IgD-negative memory B cell (primary cell): ENCODE measurements around the gene THBS4. TPM values are rescaled to one million over a fixed set of nuclear protein-coding genes. Genes with fewer than 3 reads are reported as not detected.
A peak's percentile ranks its signal among the peaks of the same experiment; 100 is the strongest.
"Not testable (repeated sequence)": the region's sequence is repeated elsewhere in the genome, so short reads cannot be mapped to it uniquely, and the experiment has no call there.

Experiments
- H3K27ac Mint-ChIP-seq, 3 donors: one replicate each; pipeline ENCODE4 v1.8.0; 2020 to 2022; ENCODE audit warnings: mild to moderate bottlenecking in 3 of 3, mixed read lengths in 3 of 3, moderate library complexity in 1 of 3
- H3K27me3 Mint-ChIP-seq: one replicate; pipeline ENCODE4 v1.8.0; 2021; ENCODE audit warnings: mixed read lengths
- H3K36me3 Mint-ChIP-seq: one replicate; pipeline ENCODE4 v1.8.0; 2020; ENCODE audit warnings: mild to moderate bottlenecking, mixed read lengths
- H3K4me1 Mint-ChIP-seq, 3 donors: one replicate each; pipeline ENCODE4 v1.8.0; 2020 to 2022; ENCODE audit warnings: mixed read lengths in 3 of 3, mild to moderate bottlenecking in 1 of 3
- H3K4me3 Mint-ChIP-seq, 4 donors: one replicate each; pipeline ENCODE4 v1.8.0; 2020 to 2022; ENCODE audit warnings: mild to moderate bottlenecking in 4 of 4, mixed read lengths in 4 of 4, moderate library complexity in 3 of 4
- H3K9me3 Mint-ChIP-seq, 3 donors: one replicate each; pipeline ENCODE4 v1.8.0; 2020 to 2021; ENCODE audit warnings: mixed read lengths in 3 of 3, mild to moderate bottlenecking in 1 of 3
- polyA plus RNA-seq: library from polyadenylated mRNA; unstranded; fragments of 300-500 nt; fragmentation: Illumina TruSeq; gene quantifications from one replicate; pipeline ENCODE4 v1.2.3, GENCODE V29; 2021

The THBS4 gene
- polyA plus RNA-seq, 1 donor from 2014 or later: 0.36 TPM

DNA sequence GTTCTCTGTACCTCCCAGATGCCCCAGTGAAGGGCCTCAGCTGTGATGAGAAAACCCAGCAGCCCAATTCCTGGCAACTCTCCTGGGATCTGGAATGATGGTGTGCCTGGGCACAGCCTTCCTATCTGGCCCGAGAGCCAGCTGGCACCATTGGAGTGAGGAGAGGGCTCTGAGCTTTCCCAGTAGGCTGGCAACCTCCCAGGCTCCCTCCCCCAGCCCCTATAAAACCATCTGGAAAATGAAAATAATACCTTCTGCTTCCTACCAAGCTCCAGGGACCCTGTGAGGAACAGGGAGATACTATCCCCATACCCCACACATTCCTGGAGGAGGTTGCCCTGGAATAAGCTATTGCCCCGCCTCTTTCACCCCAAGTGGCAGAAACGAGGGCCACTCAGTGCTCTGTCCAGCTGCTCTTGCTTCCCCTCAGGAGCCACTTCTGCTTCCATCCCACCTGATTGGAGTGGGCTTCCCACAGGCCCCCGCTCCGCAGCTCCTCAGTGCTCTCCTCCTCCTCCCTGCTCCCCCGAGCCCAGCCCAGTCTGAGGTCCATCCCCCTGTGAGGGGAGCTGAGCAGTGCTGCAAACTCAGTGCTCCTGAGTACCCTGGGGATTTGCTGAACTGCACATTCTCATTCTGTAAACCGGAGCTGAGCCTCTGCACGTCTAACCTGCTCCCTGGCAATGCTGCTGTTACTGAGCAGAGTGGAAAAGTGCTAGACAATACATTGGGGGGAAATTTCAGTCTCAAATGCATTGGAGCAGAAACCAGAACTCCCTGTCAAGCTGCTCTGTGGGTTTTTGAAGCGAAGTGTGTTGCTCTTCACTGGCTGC lies 74.7 kb downstream of the THBS4 start:
- peaks cover 4% of the 10 kb centered on the region for H3K27me3 Mint-ChIP-seq
- H3K9me3 Mint-ChIP-seq: peaks cover 0 to 6% (median 2%) of the 10 kb centered on the region in 3 donors
- H3K4me1 Mint-ChIP-seq: peaks cover 0 to 6% (median 5%) of the 10 kb centered on the region in 3 donors
- H3K36me3 Mint-ChIP-seq: peaks cover under 1% of the 10 kb centered on the region
- H3K27ac Mint-ChIP-seq: peak overlapping the region in 1 of 3 donors; percentile 48
- peak overlapping the region in 2 of 4 donors; percentile 31 to 81 for H3K4me3 Mint-ChIP-seq

DNA sequence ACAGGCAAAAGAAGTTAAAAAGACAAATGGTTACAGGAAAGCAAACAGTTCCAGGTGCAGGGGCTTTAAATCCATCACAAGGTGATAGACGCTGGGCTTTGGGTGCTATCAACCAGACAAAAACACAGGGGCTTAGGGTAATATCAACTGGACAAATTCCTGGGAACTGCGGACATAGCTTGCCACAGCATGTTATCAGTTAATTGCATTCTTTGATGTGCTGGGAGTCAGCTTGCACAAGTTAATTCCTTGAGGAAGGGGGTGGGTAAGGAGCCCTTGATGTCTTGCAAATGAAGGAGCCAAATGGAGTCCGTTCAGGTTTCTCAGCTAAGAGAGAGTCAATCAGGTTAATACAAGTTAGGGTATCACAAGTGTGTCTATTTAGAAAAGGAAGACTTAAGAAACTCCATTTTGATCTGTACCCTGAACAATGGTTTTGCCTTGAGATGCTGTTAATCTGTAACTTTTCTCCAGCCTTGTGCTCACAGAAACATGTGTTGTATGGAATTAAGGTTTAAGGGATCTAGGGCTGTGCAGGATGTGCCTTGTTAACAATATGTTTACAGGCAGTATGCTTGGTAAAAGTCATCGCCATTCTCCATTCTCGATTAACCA lies 76.3 kb downstream of the THBS4 start:
- H3K27ac Mint-ChIP-seq, H3K9me3 Mint-ChIP-seq, H3K27me3 Mint-ChIP-seq, H3K36me3 Mint-ChIP-seq, H3K4me1 Mint-ChIP-seq: not testable (repeated sequence)
- H3K4me3 Mint-ChIP-seq: peak overlapping the region in 1 of 4 donors; percentile 30

DNA sequence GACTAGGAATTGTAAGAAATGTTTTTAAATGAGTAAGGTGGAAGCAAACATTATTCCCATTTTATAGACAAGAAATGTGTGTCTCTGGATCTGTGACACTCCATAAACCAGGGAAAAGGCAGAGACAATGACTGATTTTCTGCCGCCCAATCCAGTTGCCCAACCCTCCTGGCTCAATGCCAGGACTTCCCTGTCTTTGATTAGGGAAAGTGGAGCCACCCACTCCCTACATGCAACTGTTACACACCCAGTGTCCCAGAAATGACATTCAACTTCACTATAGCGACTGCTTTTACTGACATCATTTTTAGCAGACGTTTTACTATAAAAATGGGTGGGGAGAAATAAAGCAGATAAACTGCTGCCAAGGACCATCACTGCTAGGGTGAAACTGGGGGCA lies 79.7 kb downstream of the THBS4 start:
- no peak overlapping the region for H3K27ac Mint-ChIP-seq
- peaks cover 0 to 4% (median 0%) of the 10 kb centered on the region in 3 donors for H3K9me3 Mint-ChIP-seq
- H3K36me3 Mint-ChIP-seq: peaks cover 5% of the 10 kb centered on the region
- H3K4me3 Mint-ChIP-seq: no peak overlapping the region
- H3K4me1 Mint-ChIP-seq: peaks cover 0 to 5% (median 5%) of the 10 kb centered on the region in 3 donors
- peaks cover 3% of the 10 kb centered on the region for H3K27me3 Mint-ChIP-seq

DNA sequence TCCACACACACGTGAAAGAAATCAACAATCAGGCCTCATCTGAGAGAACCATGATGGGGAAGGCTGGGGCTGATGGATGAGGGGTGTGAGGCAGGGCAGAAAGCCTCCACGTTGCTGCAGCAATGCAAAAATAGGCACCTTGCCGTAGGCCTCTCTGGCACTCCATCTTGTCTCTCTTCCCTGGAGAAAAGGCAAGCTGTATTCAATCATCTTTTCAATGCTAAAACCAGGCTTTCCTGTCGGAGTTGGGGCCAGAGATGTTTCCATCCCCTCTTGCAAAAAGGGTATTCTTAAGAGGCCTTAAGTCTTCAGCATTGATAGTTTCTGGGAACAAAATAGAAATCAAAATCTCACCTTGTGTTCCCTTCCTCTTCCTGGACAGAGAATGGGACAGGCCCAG lies 80.9 kb downstream of the THBS4 start:
- no peaks in the 10 kb centered on the region for H3K27me3 Mint-ChIP-seq
- no peaks in the 10 kb centered on the region for H3K4me1 Mint-ChIP-seq
- peaks cover 5% of the 10 kb centered on the region for H3K36me3 Mint-ChIP-seq
- H3K9me3 Mint-ChIP-seq: peaks cover 0 to 4% (median 0%) of the 10 kb centered on the region in 3 donors
- H3K27ac Mint-ChIP-seq: no peak overlapping the region
- no peak overlapping the region for H3K4me3 Mint-ChIP-seq

DNA sequence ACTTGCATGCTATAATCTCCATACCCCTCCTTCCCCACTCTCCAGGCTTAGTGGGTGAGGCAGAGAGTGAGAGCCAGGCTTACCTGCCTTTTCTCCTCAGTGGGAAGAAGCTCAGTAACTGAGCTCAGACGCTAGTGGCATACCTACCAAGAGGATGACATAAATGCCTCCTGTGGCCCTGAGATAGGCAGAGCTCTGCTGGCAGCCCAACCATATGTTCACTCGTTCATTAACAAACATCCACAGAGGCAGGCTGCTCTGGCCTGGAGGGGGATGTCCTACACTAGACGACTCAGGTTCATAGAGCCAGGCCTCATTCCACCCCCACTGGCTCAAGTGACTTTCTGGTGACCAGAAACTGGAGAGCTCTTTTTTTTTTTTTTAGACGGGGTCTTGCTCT lies 81.3 kb downstream of the THBS4 start:
- Mint-ChIP-seq H3K27ac (no peak overlapping the region), H3K9me3 (peaks cover 0 to 4% (median 0%) of the 10 kb centered on the region in 3 donors), H3K4me1 (no peaks in the 10 kb centered on the region), H3K4me3 (no peak overlapping the region), H3K36me3 (peaks cover 5% of the 10 kb centered on the region), H3K27me3 (no peaks in the 10 kb centered on the region)

DNA sequence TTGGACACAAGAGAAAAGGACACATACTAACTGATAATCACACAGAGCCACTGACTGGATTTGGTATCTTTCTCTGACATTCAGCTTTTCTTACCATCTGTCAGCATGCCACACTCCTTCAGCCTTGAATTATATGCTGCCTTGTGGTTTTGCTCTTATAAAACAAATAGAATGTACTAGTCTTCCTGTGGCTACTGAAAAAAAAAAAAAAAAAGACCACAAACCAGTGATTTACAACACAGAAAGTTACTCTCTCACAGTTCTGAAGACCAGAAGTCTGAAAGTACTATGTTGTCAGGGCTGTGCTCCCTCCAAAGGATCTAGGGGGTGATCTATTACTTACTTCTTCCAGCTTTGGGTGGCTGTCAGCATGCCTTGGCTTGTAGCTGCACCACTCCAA lies 82.3 kb downstream of the THBS4 start:
- Mint-ChIP-seq H3K27me3 (no peaks in the 10 kb centered on the region), H3K4me3 (no peak overlapping the region), H3K36me3 (peaks cover 5% of the 10 kb centered on the region), H3K9me3 (peaks cover 0 to 4% (median 0%) of the 10 kb centered on the region in 3 donors), H3K27ac (no peak overlapping the region), H3K4me1 (peaks cover 0 to 2% (median 2%) of the 10 kb centered on the region in 3 donors)

DNA sequence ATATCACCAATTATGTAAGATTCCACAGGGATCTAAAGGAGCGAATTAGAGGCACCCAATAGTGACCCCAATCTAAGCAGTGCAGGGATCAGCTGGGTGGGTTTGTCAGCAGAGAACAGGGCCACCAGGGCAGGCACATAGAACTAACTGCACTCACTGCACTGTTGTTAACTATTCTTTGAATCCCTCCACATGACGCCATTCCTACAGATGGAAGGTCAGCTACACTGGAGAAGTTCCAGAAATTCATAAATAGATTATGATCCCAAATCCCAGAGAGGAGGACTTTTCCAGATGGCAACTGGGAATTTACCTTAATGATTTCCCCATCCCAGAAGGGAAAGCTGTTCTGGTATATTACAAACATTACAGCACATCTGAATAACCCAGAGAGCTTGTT lies 84.2 kb downstream of the THBS4 start:
- H3K4me1 Mint-ChIP-seq: peaks cover 0 to 5% (median 3%) of the 10 kb centered on the region in 3 donors
- H3K27ac Mint-ChIP-seq: no peak overlapping the region
- H3K27me3 Mint-ChIP-seq: no peaks in the 10 kb centered on the region
- H3K9me3 Mint-ChIP-seq: peaks cover 0 to 4% (median 0%) of the 10 kb centered on the region in 3 donors
- no peak overlapping the region for H3K4me3 Mint-ChIP-seq
- H3K36me3 Mint-ChIP-seq: peaks cover 5% of the 10 kb centered on the region

DNA sequence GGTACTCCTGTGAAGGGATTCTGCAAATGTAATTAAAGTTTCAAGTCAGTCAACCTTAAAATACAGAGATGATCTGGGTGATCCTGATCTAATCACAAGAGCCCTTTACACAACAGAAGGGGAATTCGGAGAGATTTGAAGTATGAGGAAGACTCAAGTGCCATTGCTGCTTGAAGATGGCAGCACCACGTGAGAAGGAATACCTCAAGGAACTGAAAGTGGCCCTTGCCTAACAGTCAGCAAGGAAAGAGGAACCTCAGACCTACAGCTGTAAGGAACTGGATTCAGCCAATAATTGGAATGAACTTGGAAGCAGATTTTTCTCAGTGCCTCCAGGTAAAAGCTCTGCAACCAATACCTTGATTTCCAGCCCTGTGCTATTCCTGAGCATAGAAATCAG lies 87.4 kb downstream of the THBS4 start:
- no peaks in the 10 kb centered on the region for H3K27me3 Mint-ChIP-seq
- H3K36me3 Mint-ChIP-seq: no peaks in the 10 kb centered on the region
- no peak overlapping the region for H3K4me3 Mint-ChIP-seq
- peaks cover 0 to 4% (median 2%) of the 10 kb centered on the region in 3 donors for H3K9me3 Mint-ChIP-seq
- peaks cover 14 to 21% (median 15%) of the 10 kb centered on the region in 3 donors for H3K4me1 Mint-ChIP-seq
- H3K27ac Mint-ChIP-seq: no peak overlapping the region

DNA sequence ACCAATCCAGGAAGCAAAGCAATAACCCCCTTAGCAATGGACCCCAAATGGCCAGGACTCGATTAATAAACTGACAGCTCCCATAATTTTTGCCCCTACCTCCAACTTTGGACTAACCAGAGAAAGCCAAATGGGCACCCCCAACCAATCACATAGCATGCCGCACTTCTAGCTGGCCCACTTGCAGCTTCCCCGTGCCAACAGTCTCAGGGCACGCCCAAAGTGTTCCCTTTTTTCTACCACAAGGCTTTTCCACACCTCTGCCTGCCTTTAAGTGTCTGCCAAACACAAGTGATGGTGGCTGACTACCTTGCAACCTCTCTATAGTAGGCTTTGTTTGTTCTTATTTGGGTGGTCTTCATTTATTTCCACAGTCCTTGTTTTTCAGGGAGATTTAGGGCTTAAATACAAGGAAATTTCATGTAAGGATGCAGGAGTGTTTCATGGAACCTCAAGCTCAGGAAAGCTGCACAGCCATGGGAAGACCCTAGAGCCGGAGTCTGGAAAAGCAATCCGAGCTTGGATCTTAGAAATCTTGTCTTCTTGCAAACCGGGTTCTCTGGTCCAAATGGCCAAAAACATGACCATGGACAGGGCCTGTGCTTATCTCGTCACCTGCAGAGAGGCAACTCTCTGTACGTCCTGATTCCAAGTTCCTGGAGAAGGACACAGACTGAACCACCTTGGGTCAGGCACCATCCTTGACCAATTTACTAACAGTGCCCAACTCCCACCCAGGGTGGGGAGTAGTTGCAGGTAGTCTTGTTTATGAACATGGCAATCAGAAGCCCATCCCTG lies 89.2 kb downstream of the THBS4 start:
- peaks cover 14 to 21% (median 15%) of the 10 kb centered on the region in 3 donors for H3K4me1 Mint-ChIP-seq

DNA sequence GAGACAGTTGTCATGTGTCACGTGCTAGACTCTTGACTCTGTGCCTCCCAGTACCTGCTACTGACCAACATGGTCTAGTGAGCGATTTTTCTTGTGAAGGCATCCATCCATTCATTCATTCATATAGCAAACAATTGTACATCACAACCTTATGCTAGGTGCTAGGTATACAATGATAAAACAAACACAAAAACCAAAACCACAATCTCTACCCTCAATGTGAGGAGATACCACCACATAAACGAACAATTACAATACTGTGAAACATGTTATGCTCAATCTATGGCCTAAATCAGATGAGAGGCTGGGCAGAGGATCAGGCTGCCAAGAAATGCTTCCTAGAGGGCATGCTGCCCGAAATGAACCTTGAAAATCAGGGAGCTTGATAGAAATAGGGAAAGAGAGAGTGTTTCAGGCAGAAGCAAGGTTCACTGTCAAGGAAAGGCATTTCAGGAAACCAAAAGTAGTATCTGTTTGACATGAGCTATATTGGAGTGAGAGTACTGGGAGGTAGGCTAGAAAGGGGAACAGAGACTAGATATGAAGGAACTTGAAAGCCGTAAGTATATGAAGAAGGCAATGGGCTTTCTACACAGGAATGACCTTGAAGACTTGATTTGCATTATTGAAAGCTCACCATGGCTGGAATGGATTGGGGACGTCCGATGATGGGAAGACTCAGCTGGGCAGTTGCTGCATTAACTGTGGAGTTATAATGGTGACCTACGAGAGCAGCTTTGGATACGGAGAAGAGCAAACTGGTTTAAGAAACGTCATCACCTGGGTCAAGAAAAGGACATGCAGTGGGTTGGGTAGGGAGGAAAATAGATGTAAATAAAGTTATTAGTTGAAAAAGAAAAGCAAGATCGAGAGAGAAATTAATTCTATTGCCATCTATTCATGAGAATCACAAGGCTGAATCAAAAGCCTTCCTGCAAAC lies 90.1 kb downstream of the THBS4 start:
- H3K4me3 Mint-ChIP-seq: peak overlapping the region in 2 of 4 donors; percentile 73 to 84
- no peaks in the 10 kb centered on the region for H3K36me3 Mint-ChIP-seq
- H3K27me3 Mint-ChIP-seq: peaks cover 1% of the 10 kb centered on the region
- peaks cover 14 to 21% (median 15%) of the 10 kb centered on the region in 3 donors for H3K4me1 Mint-ChIP-seq
- H3K9me3 Mint-ChIP-seq: peaks cover 0 to 3% (median 2%) of the 10 kb centered on the region in 3 donors
- peak overlapping the region in 1 of 3 donors; percentile 52 for H3K27ac Mint-ChIP-seq

More for the DNA sequence above, 89.2 kb downstream of the THBS4 start:
- H3K27ac Mint-ChIP-seq: no peak overlapping the region
- no peak overlapping the region for H3K4me3 Mint-ChIP-seq
- H3K27me3 Mint-ChIP-seq: peaks cover 1% of the 10 kb centered on the region
- H3K36me3 Mint-ChIP-seq: no peaks in the 10 kb centered on the region
- H3K9me3 Mint-ChIP-seq: peaks cover 0 to 3% (median 2%) of the 10 kb centered on the region in 3 donors

DNA sequence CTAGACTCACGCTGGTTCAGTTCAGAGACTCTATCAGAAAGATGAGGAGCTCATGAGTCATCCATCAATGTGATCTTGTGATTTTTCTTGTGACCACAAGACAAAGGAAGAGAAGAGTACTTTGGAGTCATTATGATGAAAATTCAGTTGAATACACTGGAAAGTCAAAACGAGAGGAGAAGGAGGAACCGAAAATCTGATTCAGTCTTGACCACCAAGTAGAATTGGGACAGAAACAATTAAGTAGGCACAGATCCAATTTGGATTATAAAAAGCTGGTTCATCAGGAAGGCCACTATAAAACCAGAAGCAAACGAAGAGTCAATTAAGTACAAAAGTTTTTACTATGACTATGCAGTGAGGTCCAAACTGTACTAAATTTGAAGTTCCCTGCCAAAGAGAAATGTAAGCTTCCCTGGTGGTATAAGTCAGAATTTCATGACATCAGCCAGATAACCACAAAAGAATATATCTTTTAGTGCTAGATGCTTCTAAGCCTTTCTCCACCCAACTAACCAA lies 90.9 kb downstream of the THBS4 start:
- peak overlapping the region in 2 of 4 donors; percentile 73 to 84 for H3K4me3 Mint-ChIP-seq
- peaks cover 14 to 21% (median 15%) of the 10 kb centered on the region in 3 donors for H3K4me1 Mint-ChIP-seq
- H3K36me3 Mint-ChIP-seq: peaks cover 3% of the 10 kb centered on the region
- H3K27me3 Mint-ChIP-seq: peaks cover 1% of the 10 kb centered on the region
- peak overlapping the region in 2 of 3 donors; percentile 32 to 52 for H3K27ac Mint-ChIP-seq
- H3K9me3 Mint-ChIP-seq: peaks cover 0 to 8% (median 2%) of the 10 kb centered on the region in 3 donors

DNA sequence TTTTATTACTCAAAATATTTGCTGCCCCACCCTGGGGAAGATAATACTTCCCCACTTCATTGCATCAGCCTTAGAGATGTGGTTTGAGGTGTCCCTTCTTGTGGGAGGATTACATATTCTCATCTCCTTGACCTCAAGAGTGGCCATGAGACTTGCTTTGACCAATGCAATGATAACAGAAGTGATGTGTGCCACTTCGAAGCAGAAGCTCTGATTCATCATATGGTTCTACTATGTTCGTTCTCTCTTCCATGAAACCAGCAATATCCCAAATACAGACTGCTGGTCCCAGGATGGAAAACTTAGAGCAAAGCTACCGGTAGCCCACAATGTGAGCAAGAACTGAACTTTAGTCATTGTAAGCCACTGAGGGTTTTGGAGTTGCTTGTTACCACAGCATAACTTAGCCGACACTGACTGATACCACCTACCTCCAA lies 92.0 kb downstream of the THBS4 start:
- peaks cover 1% of the 10 kb centered on the region for H3K27me3 Mint-ChIP-seq
- no peak overlapping the region for H3K27ac Mint-ChIP-seq
- no peak overlapping the region for H3K4me3 Mint-ChIP-seq
- peaks cover 5% of the 10 kb centered on the region for H3K36me3 Mint-ChIP-seq
- H3K4me1 Mint-ChIP-seq: peaks cover 14 to 21% (median 15%) of the 10 kb centered on the region in 3 donors
- H3K9me3 Mint-ChIP-seq: peaks cover 0 to 8% (median 5%) of the 10 kb centered on the region in 3 donors

DNA sequence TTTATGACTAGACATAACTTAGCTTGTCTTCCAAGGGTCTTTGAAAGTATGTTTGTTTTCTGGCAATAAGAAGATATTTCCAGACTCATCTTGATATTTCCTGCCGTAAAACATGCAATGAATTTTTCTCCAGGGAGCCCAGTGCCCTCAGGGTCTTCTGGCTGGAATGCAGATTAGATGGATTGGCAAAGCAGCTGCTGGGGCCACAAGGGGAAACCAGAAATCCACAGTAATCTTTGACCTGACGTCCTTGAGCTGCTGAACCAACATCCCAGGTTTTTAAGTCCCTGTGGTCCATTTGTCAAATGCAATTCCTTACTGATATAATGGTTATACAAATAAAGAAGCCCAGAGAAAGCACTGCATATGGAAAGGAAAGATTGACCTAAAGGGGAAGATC lies 93.0 kb downstream of the THBS4 start:
- no peak overlapping the region for H3K27ac Mint-ChIP-seq
- H3K4me1 Mint-ChIP-seq: peaks cover 13 to 18% (median 14%) of the 10 kb centered on the region in 3 donors
- peaks cover 6% of the 10 kb centered on the region for H3K36me3 Mint-ChIP-seq
- H3K9me3 Mint-ChIP-seq: peaks cover 0 to 8% (median 5%) of the 10 kb centered on the region in 3 donors
- H3K27me3 Mint-ChIP-seq: peaks cover 1% of the 10 kb centered on the region
- no peak overlapping the region for H3K4me3 Mint-ChIP-seq
